ENCODE data around the gene FHL3.
"Not testable (repeated sequence)": the region's sequence is repeated elsewhere in the genome, so short reads cannot be mapped to it uniquely, and the experiment has no call there.

FHL3 gene

GRCh38 chr1:37983546-37983945 is 21.8 kb downstream of the FHL3 start:
- DNase-seq: no peak

DNA sequence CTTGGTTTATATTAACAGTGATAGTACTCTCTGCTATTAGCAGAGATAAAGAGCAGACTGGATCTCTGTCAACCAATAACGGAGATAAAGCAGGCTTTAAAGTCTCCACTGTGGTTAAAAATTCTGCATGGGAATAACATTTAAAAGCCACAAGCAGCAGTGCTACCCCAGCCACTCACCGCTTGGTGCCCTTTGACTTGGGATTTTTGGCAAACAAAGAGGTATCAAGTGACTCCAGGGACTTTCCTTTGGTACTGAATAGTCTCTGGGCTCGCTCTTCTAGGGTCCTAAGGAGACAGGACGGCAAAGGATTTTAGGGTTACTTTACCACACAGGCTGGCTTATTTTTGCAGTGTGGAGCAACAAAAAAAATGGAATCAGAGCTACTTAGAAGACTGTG is 26.8 kb downstream of the FHL3 start:
- DNase-seq: no peak

- DNase-seq: not testable (repeated sequence)
Measured at GRCh38 chr1:37975083-37975482, 30.2 kb downstream of the FHL3 start.

DNA sequence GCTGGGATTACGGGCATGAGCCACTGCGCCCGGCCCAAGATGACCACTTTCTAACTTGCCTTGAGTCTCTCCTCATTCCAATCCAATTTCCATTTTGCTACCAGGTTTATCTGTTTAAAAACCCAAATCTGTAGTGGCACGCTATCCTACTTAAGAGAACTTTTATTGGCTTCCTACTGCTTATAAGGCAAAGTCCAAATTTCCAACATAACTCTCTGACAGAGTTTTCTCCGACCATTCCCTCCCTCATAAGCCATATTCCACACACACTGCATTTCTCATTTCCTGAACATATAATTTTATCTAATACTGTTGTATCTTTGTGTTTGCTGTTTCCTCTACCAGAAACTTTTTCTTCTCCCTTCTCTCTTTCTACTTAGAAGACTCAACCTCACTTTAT is 30.7 kb downstream of the FHL3 start:
- DNase-seq: no peak

DNA sequence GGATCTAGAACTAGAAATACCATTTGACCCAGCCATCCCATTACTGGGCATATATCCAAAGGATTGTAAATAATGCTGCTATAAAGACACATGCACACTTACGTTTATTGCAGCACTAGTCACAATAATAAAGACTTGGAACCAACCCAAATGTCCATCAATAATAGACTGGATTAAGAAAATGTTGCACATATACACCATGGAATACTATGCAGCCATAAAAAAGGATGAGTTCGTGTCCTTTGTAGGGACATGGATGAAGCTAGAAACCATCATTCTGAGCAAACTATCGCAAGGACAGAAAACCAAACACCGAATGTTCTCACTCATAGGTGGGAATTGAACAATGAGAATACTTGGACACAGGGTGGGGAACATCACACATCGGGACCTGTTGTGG is 31.6 kb downstream of the FHL3 start:
- DNase-seq: not testable (repeated sequence)

GRCh38 chr1:37965301-37965700 is 40.0 kb downstream of the FHL3 start:
- DNase-seq: no peak

DNA sequence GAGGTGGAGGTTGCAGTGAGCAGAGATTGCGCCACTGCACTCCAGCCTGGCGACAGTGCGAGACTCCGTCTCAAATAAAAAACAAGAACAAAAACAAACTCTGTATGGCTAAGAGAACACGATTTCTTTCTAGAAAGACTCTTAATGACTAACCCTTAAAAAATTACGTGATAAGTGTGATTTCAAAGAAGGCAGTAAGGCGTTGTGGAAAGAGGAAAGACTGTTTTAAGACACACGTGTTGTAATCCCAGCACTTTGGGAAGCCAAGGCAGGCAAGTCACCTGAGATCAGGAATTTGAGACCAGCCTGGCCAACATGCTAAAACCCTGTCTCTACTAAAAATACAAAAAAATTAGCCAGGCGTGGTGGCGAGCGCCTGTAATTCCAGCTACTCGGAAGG is 41.2 kb downstream of the FHL3 start:
- not testable (repeated sequence) for DNase-seq

DNA sequence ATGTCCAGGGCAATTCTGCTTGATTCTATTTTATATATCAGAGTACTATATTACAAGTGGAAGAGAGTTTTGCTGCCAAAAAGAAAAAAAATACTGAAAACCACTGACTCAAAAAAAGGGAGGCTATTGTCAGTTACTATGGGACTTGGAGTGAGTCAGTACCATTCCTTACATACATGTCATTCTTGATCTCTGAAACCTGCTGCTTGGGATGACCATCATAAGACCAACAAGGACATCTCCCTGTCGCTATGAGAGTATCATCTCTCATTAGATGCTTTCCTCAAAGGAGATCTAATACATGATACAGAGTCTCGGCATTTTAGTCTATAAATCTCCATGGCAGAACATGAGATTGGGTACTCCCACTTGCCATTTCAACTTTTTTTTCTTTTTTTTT is 46.6 kb downstream of the FHL3 start:
- DNase-seq: no peak

DNA sequence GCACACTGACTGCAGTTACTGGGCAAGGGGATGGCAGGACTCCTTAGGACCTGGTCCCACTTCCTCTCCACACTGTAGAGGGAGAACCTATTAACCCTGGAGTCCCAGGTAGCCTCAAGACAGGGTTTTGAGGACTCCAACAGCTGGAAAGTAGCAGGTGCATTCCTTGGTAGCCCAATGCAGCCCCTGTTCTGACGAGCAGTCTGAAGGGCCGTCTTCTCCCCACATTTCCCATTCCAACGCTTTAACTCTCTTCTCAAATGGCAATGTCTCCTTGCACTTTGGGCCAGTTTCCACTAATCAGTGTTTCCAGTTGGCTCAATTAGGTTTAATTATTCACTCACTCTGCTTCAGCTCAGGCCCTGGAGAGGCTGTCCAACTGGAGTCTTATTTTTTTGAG is 49.6 kb downstream of the FHL3 start:
- no peak for DNase-seq

DNA sequence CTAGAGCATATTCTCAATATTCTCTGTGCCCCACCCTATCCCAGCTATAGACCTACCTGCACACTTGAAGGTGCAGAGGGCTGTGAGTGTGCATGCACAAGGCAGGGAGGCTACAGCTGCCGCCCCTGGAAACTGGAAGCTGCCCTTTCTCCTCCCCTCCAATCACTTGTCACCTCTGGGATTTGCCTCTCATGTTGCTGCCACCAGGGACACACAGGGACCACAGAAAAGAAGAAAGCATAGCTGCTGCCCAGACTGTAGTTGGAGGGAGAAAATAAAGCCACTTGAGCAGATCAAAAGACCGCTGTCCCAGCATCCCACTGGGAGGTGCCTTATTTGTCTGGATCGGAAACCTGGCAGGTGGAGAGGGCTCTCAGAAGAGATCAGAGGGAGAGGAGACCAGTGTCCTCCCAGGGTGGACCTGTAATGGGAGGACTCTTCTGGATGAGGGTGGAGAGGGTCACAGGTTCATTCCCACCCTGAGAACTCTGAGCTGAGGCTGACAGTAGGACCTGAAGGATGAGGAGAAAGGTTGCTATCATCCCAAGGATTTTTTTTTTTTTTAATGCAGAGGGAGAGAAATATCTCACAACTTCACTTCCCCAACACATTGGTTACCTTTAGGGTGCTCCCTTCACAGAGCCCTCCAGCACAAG is 50.9 kb downstream of the FHL3 start:
- DNase-seq: no peak

DNA sequence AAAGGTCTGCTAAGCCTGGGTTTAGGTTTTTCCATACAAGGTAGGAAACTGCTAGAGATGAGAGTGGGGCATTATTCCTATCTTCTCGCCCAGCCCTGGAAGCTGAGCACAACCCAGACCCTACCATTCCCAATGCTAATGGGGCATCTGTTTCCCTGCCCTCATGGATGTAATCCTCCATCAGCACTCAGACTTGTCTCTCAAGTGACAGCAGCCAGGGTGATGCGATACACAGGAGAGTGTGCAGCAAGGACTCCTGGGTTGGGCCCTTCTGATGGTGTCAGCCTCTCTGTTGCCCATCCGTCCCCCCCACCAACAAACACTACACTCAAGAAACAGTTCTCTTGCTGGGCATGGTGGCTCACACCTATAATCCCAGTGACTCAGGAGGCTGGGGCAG is 52.6 kb downstream of the FHL3 start:
- DNase-seq: no peak

DNA sequence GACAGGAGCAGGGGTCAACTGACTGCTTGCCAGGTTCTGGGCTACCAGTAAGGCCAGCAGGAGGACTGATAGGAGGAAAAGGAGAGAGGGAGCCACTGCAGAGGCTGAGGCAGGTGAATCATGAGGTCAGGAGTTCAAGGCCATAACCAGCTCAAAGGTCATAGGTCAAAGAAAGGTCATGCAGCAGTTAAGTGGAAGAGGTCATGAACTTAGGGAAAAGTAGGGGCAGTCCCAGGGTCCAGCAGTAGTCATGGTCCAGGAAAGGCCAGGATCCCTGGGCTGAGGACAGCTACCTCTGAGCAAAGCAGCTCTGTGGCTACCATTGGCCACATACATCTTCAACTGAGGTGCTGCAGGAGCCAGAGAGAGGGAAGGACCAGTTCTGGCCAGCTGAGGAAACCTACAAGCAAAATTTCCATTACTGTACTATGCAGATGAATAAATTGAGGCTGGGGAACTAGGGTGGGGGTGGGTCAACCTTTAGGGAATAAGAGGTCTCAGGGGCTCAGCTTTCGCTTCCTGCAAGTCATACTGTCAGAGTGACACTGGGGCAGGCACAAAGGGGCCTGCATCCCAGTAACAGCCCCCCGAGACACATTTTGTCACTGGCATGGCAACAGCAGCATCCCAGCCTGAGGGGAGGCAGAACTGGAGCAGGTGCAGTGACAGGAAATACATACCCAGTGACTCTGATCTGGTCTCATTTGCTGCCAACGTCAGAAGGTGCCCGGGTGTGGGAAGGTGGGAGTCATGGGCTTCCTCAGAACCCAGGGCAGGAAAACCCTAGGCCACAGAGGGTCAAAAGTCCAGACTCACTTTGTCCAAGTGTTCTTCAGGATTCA is 53.3 kb downstream of the FHL3 start:
- DNase-seq: no peak

DNA sequence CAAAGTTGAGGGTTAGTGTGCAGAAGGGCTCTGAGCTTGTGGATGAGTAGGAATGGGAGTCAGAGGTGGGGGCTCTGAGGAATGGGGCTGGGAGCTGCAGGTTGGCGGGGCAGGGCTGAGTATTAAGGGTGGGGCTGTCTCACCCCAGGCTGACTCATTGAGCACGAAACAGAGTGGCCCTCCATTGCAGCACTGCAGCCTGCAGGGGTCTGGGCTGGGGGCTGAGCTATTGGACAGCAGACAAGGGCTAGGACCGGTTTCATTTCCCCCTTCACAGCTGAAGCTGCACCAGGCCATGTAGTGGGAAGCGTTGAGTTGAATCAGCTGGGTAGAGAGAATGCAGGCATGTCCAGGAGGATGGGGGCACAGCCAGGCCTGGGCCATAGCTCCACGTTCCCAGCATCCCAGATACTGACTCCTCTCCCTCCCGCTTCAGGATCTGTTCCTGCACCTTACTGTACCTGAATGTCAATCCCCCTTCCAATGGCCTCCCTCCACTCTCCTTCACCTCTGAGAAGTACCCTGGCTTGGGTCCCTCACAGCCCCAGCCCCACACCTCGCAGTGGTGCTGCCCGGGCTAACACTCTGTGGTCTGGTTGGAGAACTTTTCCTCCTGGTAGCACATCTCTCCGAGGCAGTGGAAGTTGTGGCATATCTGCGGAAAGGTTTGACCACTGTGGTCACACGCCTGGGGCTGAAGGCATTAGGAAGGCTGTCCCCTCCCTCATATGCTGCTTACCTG is 54.1 kb downstream of the FHL3 start:
- DNase-seq: no peak

DNA sequence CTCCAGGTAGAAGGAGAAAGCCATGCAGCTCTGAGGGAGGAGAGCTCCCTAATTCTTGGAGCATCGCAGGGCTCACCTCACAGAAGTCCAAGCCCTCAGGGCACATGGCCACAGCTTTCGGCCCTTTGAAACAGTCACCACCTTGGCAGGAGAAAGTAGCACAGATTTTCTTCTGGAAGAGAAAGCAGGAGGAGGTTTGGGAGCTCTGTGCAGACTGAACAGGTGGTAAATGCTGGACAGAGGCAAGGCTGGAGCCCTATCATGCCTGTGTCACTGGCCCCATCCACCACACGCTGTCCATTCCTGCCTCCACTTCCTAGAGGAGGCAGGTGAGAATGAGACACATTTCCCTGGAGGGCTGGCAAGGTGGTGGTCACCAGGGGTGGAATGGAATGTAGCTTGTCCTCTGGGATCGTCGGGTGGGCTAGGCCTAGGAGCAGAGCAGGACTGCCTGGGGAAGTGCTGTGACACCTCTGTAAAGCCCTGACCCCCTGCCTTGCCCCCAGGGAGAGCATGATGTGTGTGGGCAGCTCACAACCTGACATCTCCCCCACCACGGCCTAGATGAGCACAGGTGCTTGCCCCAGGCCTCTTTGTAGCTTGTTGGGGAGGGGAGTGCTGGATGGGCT is 55.7 kb downstream of the FHL3 start:
- no peak for DNase-seq

DNA sequence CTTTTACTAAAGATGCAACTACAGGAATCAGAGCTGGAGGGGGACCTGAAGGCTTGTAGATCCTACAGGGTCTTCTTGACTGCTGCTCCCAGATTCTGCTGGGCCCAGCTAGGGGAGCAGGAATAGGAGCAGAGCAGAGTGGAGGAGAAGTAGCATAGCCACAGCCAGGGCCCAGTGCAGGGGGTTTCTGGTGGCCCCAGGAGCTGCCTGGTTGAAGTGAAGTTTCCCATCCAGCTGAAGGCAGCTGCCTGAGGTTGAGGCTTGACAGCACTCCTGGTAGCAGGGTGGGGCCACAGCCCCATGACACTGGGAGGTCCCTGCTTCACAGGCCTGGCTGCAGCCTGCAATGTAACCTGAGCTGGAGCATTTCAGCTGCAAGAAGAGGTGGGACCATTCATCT is 56.5 kb downstream of the FHL3 start:
- DNase-seq: no peak

DNA sequence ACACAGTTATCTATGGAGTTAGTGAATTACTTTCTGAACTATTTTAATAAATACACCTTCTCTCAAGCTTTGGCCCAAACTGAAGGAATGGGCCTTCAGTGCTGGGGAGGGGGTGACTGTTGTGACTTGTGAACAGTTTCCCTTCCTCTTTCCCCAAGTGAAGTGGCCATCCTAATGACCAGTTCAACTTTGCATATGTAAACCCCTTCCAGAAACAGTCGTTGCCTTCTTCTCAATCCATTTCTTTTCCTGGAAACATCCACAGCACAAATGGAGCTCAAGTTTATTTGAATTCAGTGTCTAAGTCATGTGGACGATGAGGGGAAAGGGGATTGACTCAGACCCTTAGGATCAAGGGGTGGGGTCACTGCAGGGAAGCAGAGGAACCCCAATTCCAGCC is 57.1 kb downstream of the FHL3 start:
- no peak for DNase-seq

GRCh38 chr1:37947364-37947763 is 58.0 kb downstream of the FHL3 start:
- DNase-seq: no peak

All from activated CD4-positive, alpha-beta T cell treated with anti-CD3 and anti-CD28 coated beads, Interleukin-2, amount 50 U/mL, for 48 hours (primary cell).